B cell (primary cell): ENCODE measurements around the gene EHBP1. TPM values are rescaled to one million over a fixed set of nuclear protein-coding genes. Genes with fewer than 3 reads are reported as not detected.

Experiments
- ATAC-seq: fragments of 200-7000 bp; cut with Tn5 transposase; one replicate; pipeline ENCODE4 v1.10.0; 2021; ENCODE audit warnings: low read depth, mild to moderate bottlenecking, moderate number of reproducible peaks, moderate library complexity
- CTCF ChIA-PET: fragments of 350-600 bp; sonication (Branson Sonifier 250); formaldehyde crosslinking; loops from one replicate; lab custom pipeline; 2021; ENCODE audit warnings: antibody characterized with exemption, inconsistent platforms; lab: Charles Lee
- POLR2A ChIA-PET: fragments of 350-600 bp; sonication (Branson Sonifier 250); formaldehyde crosslinking; loops from one replicate; lab custom pipeline; 2021; ENCODE audit warnings: antibody characterized with exemption; lab: Charles Lee
- DNase-seq: peaks from one replicate; pipeline ENCODE4 v3.0.0; 2013
- H2AFZ ChIP-seq: 2 replicates; pipeline ENCODE4 v1.6.1; 2012; ENCODE audit warnings: mild to moderate bottlenecking, low read depth, low read length; ENCODE audit not compliant: insufficient read depth, poor library complexity, severe bottlenecking
- H3K27ac ChIP-seq, 2 donors: 1 replicate in 1 of 2; 2 replicates in 1 of 2; pipeline ENCODE4 v1.5.1; 2012 to 2013; ENCODE audit warnings: low read length in 2 of 2, mild to moderate bottlenecking in 2 of 2, moderate library complexity in 1 of 2
- H3K27me3 ChIP-seq, 4 experiments: fragments of 200-600 bp in 1 of 4; sonication (generic) in 1 of 4; replicated peaks in 1 of 4; 1 replicate in 2 of 4; 2 replicates in 2 of 4; pipeline versions ENCODE4 v1.6.1 to v1.7.0; 2013 to 2016; ENCODE audit warnings: low read length in 3 of 4, mild to moderate bottlenecking in 2 of 4, mixed read lengths in 1 of 4, moderate library complexity in 1 of 4; ENCODE audit not compliant: insufficient read depth in 4 of 4, control insufficient read depth in 3 of 4; ENCODE audit errors: control extremely low read depth in 1 of 4
- H3K36me3 ChIP-seq, 2 experiments: replicated peaks in 1 of 2; 1 replicate in 1 of 2; 2 replicates in 1 of 2; pipeline versions ENCODE4 v1.6.1 to v1.7.1; 2013; ENCODE audit warnings: low read length in 1 of 2; ENCODE audit not compliant: insufficient read depth in 2 of 2, control insufficient read depth in 1 of 2; ENCODE audit errors: control extremely low read depth in 1 of 2, extremely low read depth in 1 of 2
- H3K4me1 ChIP-seq, 2 donors: fragments of 200-600 bp in 1 of 2; sonication (generic) in 1 of 2; 1 replicate in 1 of 2; 2 replicates in 1 of 2; pipeline versions ENCODE4 v1.5.1 to v1.6.1; 2013 to 2017; ENCODE audit warnings: low read length in 2 of 2; ENCODE audit not compliant: control insufficient read depth in 2 of 2, insufficient read depth in 2 of 2
- H3K4me2 ChIP-seq: replicated peaks from 2 replicates; pipeline ENCODE3; 2012; ENCODE audit warnings: mild to moderate bottlenecking, low read depth, low read length; ENCODE audit not compliant: poor library complexity, severe bottlenecking
- H3K4me3 ChIP-seq, 5 experiments: fragments of 200-600 bp in 1 of 5; sonication (generic) in 1 of 5; 1 replicate in 3 of 5; 2 replicates in 2 of 5; pipeline versions ENCODE4 v1.5.1 to v1.7.0; 2011 to 2016; ENCODE audit warnings: low read length in 4 of 5, mild to moderate bottlenecking in 4 of 5, low read depth in 2 of 5, control low read depth in 1 of 5, moderate library complexity in 1 of 5; ENCODE audit not compliant: insufficient read depth in 1 of 5; ENCODE audit errors: control extremely low read depth in 1 of 5, extremely low read depth in 1 of 5
- H3K79me2 ChIP-seq: fragments of 200-600 bp; sonication (generic); one replicate; pipeline ENCODE4 v1.6.0; 2016; ENCODE audit warnings: low read length; ENCODE audit not compliant: control insufficient read depth, insufficient read depth
- H3K9ac ChIP-seq: fragments of 200-600 bp; sonication (generic); 2 replicates; pipeline ENCODE4 v1.6.1; 2017; ENCODE audit warnings: mild to moderate bottlenecking, low read length, moderate library complexity
- H3K9me3 ChIP-seq, 3 donors: one replicate each; pipeline versions ENCODE4 v1.6.1 to v1.7.1; 2013; ENCODE audit warnings: low read length in 2 of 3; ENCODE audit not compliant: control insufficient read depth in 2 of 3, insufficient read depth in 1 of 3; ENCODE audit errors: control extremely low read depth in 1 of 3
- H4K20me1 ChIP-seq: 2 replicates; pipeline ENCODE4 v1.6.0; 2012; ENCODE audit warnings: mild to moderate bottlenecking, low read length; ENCODE audit not compliant: insufficient read depth, control insufficient read depth, poor library complexity, severe bottlenecking
- H3K27ac Mint-ChIP-seq: one replicate; pipeline ENCODE4 v1.8.0; 2021; ENCODE audit warnings: mixed read lengths
- H3K27me3 Mint-ChIP-seq: one replicate; pipeline ENCODE4 v1.8.0; 2021; ENCODE audit warnings: mixed read lengths
- H3K4me1 Mint-ChIP-seq: one replicate; pipeline ENCODE4 v1.8.0; 2021; ENCODE audit warnings: mixed read lengths
- H3K4me3 Mint-ChIP-seq: one replicate; pipeline ENCODE4 v1.8.0; 2021; ENCODE audit warnings: mixed read lengths
- H3K9me3 Mint-ChIP-seq: one replicate; pipeline ENCODE4 v1.8.0; 2022; ENCODE audit warnings: mixed read lengths; ENCODE audit not compliant: insufficient read depth
- EZH2 ChIP-seq: IDR thresholded peaks from 2 replicates; pipeline ENCODE4 v1.6.1; 2012; ENCODE audit warnings: borderline replicate concordance, low read depth, mild to moderate bottlenecking, moderate library complexity, low read length; ENCODE audit not compliant: insufficient read depth, poor library complexity, severe bottlenecking
- WGBS: methylation state at CpG from one replicate; pipeline ENCODE4 v1.1.5; 2013; ENCODE audit warnings: missing lambda C conversion rate; ENCODE audit not compliant: insufficient coverage; 5-methylcytosine and 5-hydroxymethylcytosine counted together
- intact Hi-C: fragments of 100-400 bp; cut with micrococcal nuclease; formaldehyde crosslinking; loops from one replicate; pipeline ENCODE4 v1.10.0; 2022
- polyA plus RNA-seq: library from polyadenylated mRNA; depleted of rRNA; stranded (reverse); fragments of >200 nt; gene quantifications from 2 replicates; pipeline ENCODE4 v1.2.3, GENCODE V29; 2012
- total RNA-seq, 2 donors: library from RNA; stranded (reverse); fragments of 120-200 nt in 1 of 2; gene quantifications; 1 replicate in 1 of 2; 2 replicates in 1 of 2; pipeline versions ENCODE4 v1.2.3 to v1.2.4, GENCODE V29; 2013 to 2022
- TF ChIP-seq, protein P1 (sequence below): fragments of 200-600 bp; IDR thresholded peaks from one replicate; pipeline ENCODE4 v1.8.0; 2022; ENCODE audit warnings: antibody characterized with exemption, mild to moderate bottlenecking

EHBP1 gene
- total and polyA plus RNA-seq, 2 donors (not counting 1 experiment from before 2014, with no cell fraction given): 8.8 to 34.7 TPM

DNA sequence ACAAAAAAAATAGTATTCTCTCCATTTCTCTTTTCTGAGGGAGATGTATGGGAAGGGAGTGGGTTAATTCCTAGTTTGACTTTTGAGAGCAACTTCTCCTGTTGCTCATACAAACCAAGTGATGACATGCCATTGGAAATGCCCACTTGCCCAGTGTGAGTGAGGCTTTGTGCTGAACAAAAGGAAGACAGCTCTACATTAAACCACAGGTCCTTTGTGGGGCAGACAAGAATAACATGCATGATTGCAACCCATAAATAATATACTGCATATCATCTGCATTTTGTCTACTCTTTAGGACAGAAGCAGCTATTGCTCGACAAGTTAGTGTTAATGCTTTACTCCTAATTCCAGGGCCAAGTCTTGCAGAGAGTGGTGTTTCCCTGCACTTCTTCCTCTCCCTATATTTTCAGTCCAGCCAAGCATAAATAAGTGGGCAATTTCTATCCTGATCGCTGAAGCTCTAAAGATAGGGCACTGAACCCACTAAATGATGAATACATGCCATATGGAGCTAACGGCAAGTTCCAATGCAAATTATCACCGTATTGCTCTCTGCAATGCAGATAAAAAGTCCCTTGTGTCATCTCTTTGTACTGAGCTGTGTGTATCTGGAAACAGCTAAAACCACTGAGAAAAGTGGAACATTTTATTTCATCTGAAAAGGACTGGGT, 19.4 kb upstream of the EHBP1 start:
- Mint-ChIP-seq H3K4me3 (no peak overlapping the region), H3K27me3 (peaks cover 38% of the 10 kb centered on the region), H3K27ac (no peak overlapping the region), H3K9me3 (no peaks in the 10 kb centered on the region), H3K4me1 (no peaks in the 10 kb centered on the region)
- Histone ChIP-seq H2AFZ (no peak overlapping the region), H3K36me3 (no peaks in the 10 kb centered on the region), H3K4me2 (no peak overlapping the region), H3K4me1 (no peaks in the 10 kb centered on the region), H4K20me1 (no peaks in the 10 kb centered on the region), H3K9ac (no peak overlapping the region), H3K27ac (no peak overlapping the region), H3K27me3 (peaks cover 0 to 8% (median 5%) of the 10 kb centered on the region in 4 experiments), H3K4me3 (no peak overlapping the region), H3K79me2 (no peaks in the 10 kb centered on the region), H3K9me3 (no peaks in the 10 kb centered on the region)
- intact Hi-C loops: no loop called here
- ChIA-PET POLR2A (no interaction called here), CTCF (interaction anchor here (1.5 kb wide), 1 partner anchor 23 kb away, joined by 4 read pairs; no protein-coding TSS in a partner anchor)
- no peak for ATAC-seq
- TF ChIP-seq EZH2: no peak
- TF ChIP-seq, protein P1, sequence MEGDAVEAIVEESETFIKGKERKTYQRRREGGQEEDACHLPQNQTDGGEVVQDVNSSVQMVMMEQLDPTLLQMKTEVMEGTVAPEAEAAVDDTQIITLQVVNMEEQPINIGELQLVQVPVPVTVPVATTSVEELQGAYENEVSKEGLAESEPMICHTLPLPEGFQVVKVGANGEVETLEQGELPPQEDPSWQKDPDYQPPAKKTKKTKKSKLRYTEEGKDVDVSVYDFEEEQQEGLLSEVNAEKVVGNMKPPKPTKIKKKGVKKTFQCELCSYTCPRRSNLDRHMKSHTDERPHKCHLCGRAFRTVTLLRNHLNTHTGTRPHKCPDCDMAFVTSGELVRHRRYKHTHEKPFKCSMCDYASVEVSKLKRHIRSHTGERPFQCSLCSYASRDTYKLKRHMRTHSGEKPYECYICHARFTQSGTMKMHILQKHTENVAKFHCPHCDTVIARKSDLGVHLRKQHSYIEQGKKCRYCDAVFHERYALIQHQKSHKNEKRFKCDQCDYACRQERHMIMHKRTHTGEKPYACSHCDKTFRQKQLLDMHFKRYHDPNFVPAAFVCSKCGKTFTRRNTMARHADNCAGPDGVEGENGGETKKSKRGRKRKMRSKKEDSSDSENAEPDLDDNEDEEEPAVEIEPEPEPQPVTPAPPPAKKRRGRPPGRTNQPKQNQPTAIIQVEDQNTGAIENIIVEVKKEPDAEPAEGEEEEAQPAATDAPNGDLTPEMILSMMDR: no peak
- no peak for DNase-seq
- 84% methylated on average over 4 of the region's 4 CpGs for WGBS

DNA sequence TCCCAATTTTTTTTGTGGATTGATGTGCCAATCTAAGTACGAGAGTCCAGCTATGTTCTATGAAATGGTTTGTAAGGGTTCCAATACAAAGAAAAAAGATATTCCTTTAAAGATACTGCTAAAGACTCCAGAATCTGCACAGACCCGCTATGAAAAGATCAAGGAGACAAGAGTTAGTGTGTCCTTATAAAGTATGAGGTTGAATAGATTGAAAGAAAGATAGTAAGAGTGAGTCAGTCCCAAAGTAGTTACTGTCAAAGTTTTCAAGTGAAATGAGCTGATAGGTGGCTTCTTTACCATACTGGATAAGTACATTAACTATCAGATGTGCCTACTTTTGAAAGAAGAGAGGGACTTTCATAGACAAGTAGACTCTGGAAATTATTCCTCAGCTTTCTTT, 17.9 kb upstream of the EHBP1 start:
- Mint-ChIP-seq H3K27ac (no peak overlapping the region), H3K4me3 (no peak overlapping the region), H3K4me1 (no peaks in the 10 kb centered on the region), H3K27me3 (peaks cover 38% of the 10 kb centered on the region), H3K9me3 (no peaks in the 10 kb centered on the region)
- Histone ChIP-seq H3K4me3 (no peak overlapping the region), H4K20me1 (no peaks in the 10 kb centered on the region), H3K9ac (no peak overlapping the region), H3K27ac (no peak overlapping the region), H3K79me2 (no peaks in the 10 kb centered on the region), H3K4me1 (no peaks in the 10 kb centered on the region), H2AFZ (no peak overlapping the region), H3K27me3 (peaks cover 0 to 8% (median 5%) of the 10 kb centered on the region in 4 experiments), H3K36me3 (no peaks in the 10 kb centered on the region), H3K9me3 (no peaks in the 10 kb centered on the region), H3K4me2 (no peak overlapping the region)
- ChIA-PET POLR2A (no interaction called here), CTCF (no interaction called here)
- no peak for DNase-seq
- ATAC-seq: no peak
- intact Hi-C loops: no loop called here
- no peak for TF ChIP-seq EZH2
- TF ChIP-seq, protein P1: no peak
- WGBS: no CpG with 5 or more reads among the region's 2 CpGs
